WTC11 (cell line): ENCODE data around the gene UVRAG. TPM values are rescaled to one million over a fixed set of nuclear protein-coding genes. Genes with fewer than 3 reads are reported as not detected.
"Not testable (repeated sequence)": the region's sequence is repeated elsewhere in the genome, so short reads cannot be mapped to it uniquely, and the experiment has no call there.

Experiments
- ATAC-seq: fragments of 200-7000 bp; cut with Tn5 transposase; 2 replicates; pipeline ENCODE4 v1.10.0; 2021; ENCODE audit warnings: mild to moderate bottlenecking, moderate library complexity
- CTCF ChIA-PET: fragments of 300-600 bp; sonication (Branson Sonifier 250); formaldehyde crosslinking; loops from one replicate; lab custom pipeline; 2021; ENCODE audit warnings: antibody characterized with exemption; lab: Charles Lee
- POLR2A ChIA-PET: fragments of 350-600 bp; sonication (Branson Sonifier 250); formaldehyde crosslinking; loops from one replicate; lab custom pipeline; 2021; ENCODE audit warnings: antibody characterized with exemption; lab: Charles Lee
- DNase-seq: peaks from one replicate; pipeline ENCODE4 v3.0.0; 2021; ENCODE audit warnings: low spot score
- H3K27ac Mint-ChIP-seq: 2 replicates; pipeline ENCODE4 v1.8.0; 2021; ENCODE audit warnings: mixed read lengths
- H3K27me3 Mint-ChIP-seq: 2 replicates; pipeline ENCODE4 v1.8.0; 2021; ENCODE audit warnings: low read depth, mild to moderate bottlenecking, moderate library complexity, mixed read lengths
- H3K36me3 Mint-ChIP-seq: 2 replicates; pipeline ENCODE4 v1.8.0; 2021; ENCODE audit warnings: mixed read lengths
- H3K4me1 Mint-ChIP-seq: 2 replicates; pipeline ENCODE4 v1.8.0; 2022; ENCODE audit warnings: mixed read lengths
- H3K4me3 Mint-ChIP-seq: 2 replicates; pipeline ENCODE4 v1.8.0; 2021; ENCODE audit warnings: mild to moderate bottlenecking, moderate library complexity, mixed read lengths
- H3K9me3 Mint-ChIP-seq: 2 replicates; pipeline ENCODE4 v1.8.0; 2021; ENCODE audit warnings: mixed read lengths
- ARID4B ChIP-seq: sonication (generic); formaldehyde crosslinking; IDR thresholded peaks from 2 replicates; pipeline ENCODE4 v1.8.0; 2023; ENCODE audit warnings: missing genetic modification reagents, mild to moderate bottlenecking, borderline replicate concordance
- ATF1 ChIP-seq: sonication (generic); formaldehyde crosslinking; IDR thresholded peaks from 2 replicates; pipeline ENCODE4 v1.8.1; 2023; ENCODE audit warnings: mild to moderate bottlenecking, moderate library complexity, missing genetic modification reagents
- ERG ChIP-seq: fragments of 250-450 bp; sonication (Bioruptor Pico); IDR thresholded peaks from 2 replicates; pipeline ENCODE4 v1.8.0; 2021; ENCODE audit warnings: mild to moderate bottlenecking
- ETV6 ChIP-seq: sonication (generic); formaldehyde crosslinking; IDR thresholded peaks from 2 replicates; pipeline ENCODE4 v1.8.1; 2022; ENCODE audit warnings: mild to moderate bottlenecking, missing genetic modification reagents
- FOXK1 ChIP-seq: sonication (generic); formaldehyde crosslinking; IDR thresholded peaks from 2 replicates; pipeline ENCODE4 v1.8.0; 2022; ENCODE audit warnings: mild to moderate bottlenecking, moderate library complexity, missing genetic modification reagents
- IRF2 ChIP-seq: sonication (generic); formaldehyde crosslinking; IDR thresholded peaks from 2 replicates; pipeline ENCODE4 v1.8.0; 2022; ENCODE audit warnings: low read depth, missing genetic modification reagents, borderline replicate concordance
- JUN ChIP-seq: sonication (generic); formaldehyde crosslinking; IDR thresholded peaks from 2 replicates; pipeline ENCODE4 v1.8.0; 2023; ENCODE audit warnings: mild to moderate bottlenecking, missing genetic modification reagents
- MXD4 ChIP-seq: fragments of 250-450 bp; sonication (Bioruptor Pico); IDR thresholded peaks from 2 replicates; pipeline ENCODE4 v1.8.0; 2021; ENCODE audit warnings: mild to moderate bottlenecking, moderate library complexity, borderline replicate concordance
- NR2C2 ChIP-seq: sonication (generic); formaldehyde crosslinking; IDR thresholded peaks from 2 replicates; pipeline ENCODE4 v1.8.0; 2022; ENCODE audit warnings: mild to moderate bottlenecking, missing genetic modification reagents
- PRRX2 ChIP-seq: fragments of 250-450 bp; sonication (Bioruptor Pico); IDR thresholded peaks from 2 replicates; pipeline ENCODE4 v1.8.0; 2021; ENCODE audit warnings: mild to moderate bottlenecking
- SMAD3 ChIP-seq: sonication (generic); formaldehyde crosslinking; IDR thresholded peaks from 2 replicates; pipeline ENCODE4 v1.8.0; 2022; ENCODE audit warnings: missing genetic modification reagents, mild to moderate bottlenecking, borderline replicate concordance
- ZBTB21 ChIP-seq: sonication (generic); formaldehyde crosslinking; IDR thresholded peaks from 2 replicates; pipeline ENCODE4 v1.8.1; 2023; ENCODE audit warnings: mild to moderate bottlenecking, missing genetic modification reagents, borderline replicate concordance
- ZMAT4 ChIP-seq: fragments of 250-450 bp; sonication (Bioruptor Pico); IDR thresholded peaks from 2 replicates; pipeline ENCODE4 v1.9.0; 2021; ENCODE audit warnings: mild to moderate bottlenecking
- ZNF121 ChIP-seq: sonication (generic); formaldehyde crosslinking; IDR thresholded peaks from 2 replicates; pipeline ENCODE4 v1.8.0; 2023; ENCODE audit warnings: missing genetic modification reagents
- ZNF219 ChIP-seq: sonication (generic); formaldehyde crosslinking; IDR thresholded peaks from 2 replicates; pipeline ENCODE4 v1.8.0; 2023; ENCODE audit warnings: missing genetic modification reagents, mild to moderate bottlenecking, borderline replicate concordance
- ZNF281 ChIP-seq: sonication (generic); formaldehyde crosslinking; IDR thresholded peaks from 2 replicates; pipeline ENCODE4 v1.8.0; 2023; ENCODE audit warnings: mild to moderate bottlenecking, missing genetic modification reagents
- ZNF416 ChIP-seq: fragments of 250-450 bp; sonication (Bioruptor Pico); IDR thresholded peaks from 2 replicates; pipeline ENCODE4 v1.9.0; 2021; ENCODE audit warnings: mild to moderate bottlenecking, inconsistent platforms
- ZNF671 ChIP-seq: fragments of 250-450 bp; sonication (Bioruptor Pico); IDR thresholded peaks from 2 replicates; pipeline ENCODE4 v1.8.0; 2021; ENCODE audit warnings: mild to moderate bottlenecking
- total RNA-seq: library from RNA; stranded (reverse); gene quantifications from 3 replicates; pipeline ENCODE4 v1.2.3, GENCODE V29; 2021
- TF ChIP-seq, protein P1 (sequence below): sonication (generic); formaldehyde crosslinking; IDR thresholded peaks from 2 replicates; pipeline ENCODE4 v1.8.1; 2023; ENCODE audit warnings: mild to moderate bottlenecking, moderate library complexity, missing genetic modification reagents
- TF ChIP-seq, protein P2 (sequence below): sonication (generic); formaldehyde crosslinking; IDR thresholded peaks from 2 replicates; pipeline ENCODE4 v1.8.1; 2022; ENCODE audit warnings: low read depth, mild to moderate bottlenecking, moderate library complexity, missing genetic modification reagents, borderline replicate concordance

UVRAG gene
- total RNA-seq, 1 experiment from 2014 or later, result 14.5 TPM

DNA sequence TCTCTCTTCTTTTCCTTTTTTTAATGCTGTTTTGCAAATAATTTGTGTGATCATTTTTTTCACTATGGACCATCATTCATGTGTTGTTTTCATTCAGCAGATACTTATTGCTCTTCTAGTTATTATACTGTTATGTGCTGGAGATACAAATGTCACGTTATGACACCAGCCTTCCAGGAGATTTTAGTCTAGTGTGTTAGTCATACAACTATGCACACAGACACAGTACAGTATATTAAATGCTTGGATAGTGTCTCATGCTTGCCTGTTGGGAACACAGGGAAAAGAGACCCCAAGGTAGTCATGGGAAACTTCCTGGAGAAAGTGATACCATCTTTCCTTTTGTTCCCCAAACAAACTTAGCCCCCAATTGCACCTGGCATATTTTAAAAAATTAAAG is 116.1 kb downstream of the UVRAG start:
- Mint-ChIP-seq H3K4me3 (no peak overlapping the region), H3K27ac (no peak overlapping the region), H3K36me3 (no peaks in the 10 kb centered on the region), H3K9me3 (no peaks in the 10 kb centered on the region), H3K27me3 (no peaks in the 10 kb centered on the region), H3K4me1 (no peaks in the 10 kb centered on the region)
- ATAC-seq (no peak), DNase-seq (no peak)
- ChIA-PET CTCF (no interaction called here), POLR2A (no interaction called here)
- TF ChIP-seq NR2C2 (CRISPR knock-in tag) (no peak), FOXK1 (CRISPR knock-in tag) (no peak), ZBTB21 (CRISPR knock-in tag) (no peak), IRF2 (no peak), MXD4 (no peak), ZNF416 (CRISPR knock-in tag) (no peak), SMAD3 (CRISPR knock-in tag) (no peak), JUN (CRISPR knock-in tag) (no peak), ATF1 (CRISPR knock-in tag) (no peak), ZNF219 (no peak), ERG (CRISPR knock-in tag) (no peak), ZNF671 (no peak), ZNF121 (no peak), ARID4B (no peak), PRRX2 (CRISPR knock-in tag) (no peak), ZMAT4 (CRISPR knock-in tag) (no peak), ETV6 (CRISPR knock-in tag) (no peak), ZNF281 (CRISPR knock-in tag) (no peak)
- TF ChIP-seq, protein P1, sequence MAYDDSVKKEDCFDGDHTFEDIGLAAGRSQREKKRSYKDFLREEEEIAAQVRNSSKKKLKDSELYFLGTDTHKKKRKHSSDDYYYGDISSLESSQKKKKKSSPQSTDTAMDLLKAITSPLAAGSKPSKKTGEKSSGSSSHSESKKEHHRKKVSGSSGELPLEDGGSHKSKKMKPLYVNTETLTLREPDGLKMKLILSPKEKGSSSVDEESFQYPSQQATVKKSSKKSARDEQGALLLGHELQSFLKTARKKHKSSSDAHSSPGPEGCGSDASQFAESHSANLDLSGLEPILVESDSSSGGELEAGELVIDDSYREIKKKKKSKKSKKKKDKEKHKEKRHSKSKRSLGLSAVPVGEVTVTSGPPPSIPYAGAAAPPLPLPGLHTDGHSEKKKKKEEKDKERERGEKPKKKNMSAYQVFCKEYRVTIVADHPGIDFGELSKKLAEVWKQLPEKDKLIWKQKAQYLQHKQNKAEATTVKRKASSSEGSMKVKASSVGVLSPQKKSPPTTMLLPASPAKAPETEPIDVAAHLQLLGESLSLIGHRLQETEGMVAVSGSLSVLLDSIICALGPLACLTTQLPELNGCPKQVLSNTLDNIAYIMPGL (CRISPR knock-in tag), result no peak
- TF ChIP-seq, protein P2, sequence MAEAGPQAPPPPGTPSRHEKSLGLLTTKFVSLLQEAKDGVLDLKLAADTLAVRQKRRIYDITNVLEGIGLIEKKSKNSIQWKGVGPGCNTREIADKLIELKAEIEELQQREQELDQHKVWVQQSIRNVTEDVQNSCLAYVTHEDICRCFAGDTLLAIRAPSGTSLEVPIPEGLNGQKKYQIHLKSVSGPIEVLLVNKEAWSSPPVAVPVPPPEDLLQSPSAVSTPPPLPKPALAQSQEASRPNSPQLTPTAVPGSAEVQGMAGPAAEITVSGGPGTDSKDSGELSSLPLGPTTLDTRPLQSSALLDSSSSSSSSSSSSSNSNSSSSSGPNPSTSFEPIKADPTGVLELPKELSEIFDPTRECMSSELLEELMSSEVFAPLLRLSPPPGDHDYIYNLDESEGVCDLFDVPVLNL (CRISPR knock-in tag), result no peak

DNA sequence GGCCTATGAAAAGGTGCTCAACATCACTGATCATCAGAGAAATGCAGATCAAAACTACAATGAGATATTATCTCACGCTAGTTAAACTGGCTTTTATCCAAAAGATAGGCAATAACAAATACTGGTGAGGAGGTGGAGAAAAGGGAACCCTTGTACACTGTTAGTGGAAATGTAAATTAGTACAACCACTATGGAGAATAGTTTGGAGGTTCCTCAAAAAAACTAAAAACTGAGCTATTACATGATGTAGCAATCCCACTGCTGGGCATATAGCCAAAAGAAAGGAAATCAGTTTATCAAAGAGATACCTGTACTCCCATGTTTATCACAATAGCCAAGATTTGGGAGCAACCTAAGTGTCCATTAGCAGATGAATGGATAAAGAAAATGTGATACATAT is 118.7 kb downstream of the UVRAG start:
- H3K9me3 Mint-ChIP-seq, H3K4me1 Mint-ChIP-seq, DNase-seq, CTCF ChIA-PET, H3K27ac Mint-ChIP-seq, H3K36me3 Mint-ChIP-seq, ATAC-seq, POLR2A ChIA-PET, H3K27me3 Mint-ChIP-seq, H3K4me3 Mint-ChIP-seq: not testable (repeated sequence)
